Esophagus squamous epithelium (tissue), 4 donors: ENCODE data around the gene CCDC102A.

Source experiments
- POLR2A ChIP-seq, 4 donors: fragments of 450-650 bp; IDR thresholded peaks; one replicate each; pipeline ENCODE4 v1.6.1; 2017; ENCODE audit warnings: antibody characterized with exemption in 4 of 4, mild to moderate bottlenecking in 4 of 4, moderate library complexity in 3 of 4
- TF ChIP-seq, protein P1 (sequence below), 6 experiments: fragments of 450-650 bp in 4 of 6; fragments of 200-600 bp in 2 of 6; sonication (generic) in 2 of 6; IDR thresholded peaks; one replicate each; pipeline ENCODE4 v1.5.1; 2016 to 2019; ENCODE audit warnings: antibody characterized with exemption in 6 of 6, mild to moderate bottlenecking in 4 of 6, moderate library complexity in 4 of 6

- TF ChIP-seq POLR2A (IDR thresholded peaks at IDR 0.05) = no peak
- TF ChIP-seq, protein P1, sequence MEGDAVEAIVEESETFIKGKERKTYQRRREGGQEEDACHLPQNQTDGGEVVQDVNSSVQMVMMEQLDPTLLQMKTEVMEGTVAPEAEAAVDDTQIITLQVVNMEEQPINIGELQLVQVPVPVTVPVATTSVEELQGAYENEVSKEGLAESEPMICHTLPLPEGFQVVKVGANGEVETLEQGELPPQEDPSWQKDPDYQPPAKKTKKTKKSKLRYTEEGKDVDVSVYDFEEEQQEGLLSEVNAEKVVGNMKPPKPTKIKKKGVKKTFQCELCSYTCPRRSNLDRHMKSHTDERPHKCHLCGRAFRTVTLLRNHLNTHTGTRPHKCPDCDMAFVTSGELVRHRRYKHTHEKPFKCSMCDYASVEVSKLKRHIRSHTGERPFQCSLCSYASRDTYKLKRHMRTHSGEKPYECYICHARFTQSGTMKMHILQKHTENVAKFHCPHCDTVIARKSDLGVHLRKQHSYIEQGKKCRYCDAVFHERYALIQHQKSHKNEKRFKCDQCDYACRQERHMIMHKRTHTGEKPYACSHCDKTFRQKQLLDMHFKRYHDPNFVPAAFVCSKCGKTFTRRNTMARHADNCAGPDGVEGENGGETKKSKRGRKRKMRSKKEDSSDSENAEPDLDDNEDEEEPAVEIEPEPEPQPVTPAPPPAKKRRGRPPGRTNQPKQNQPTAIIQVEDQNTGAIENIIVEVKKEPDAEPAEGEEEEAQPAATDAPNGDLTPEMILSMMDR (IDR thresholded peaks at IDR 0.05) = no peak
Measured at GRCh38 chr16:57486858-57487834, 49.2 kb downstream of the CCDC102A start.
